ENCODE results near the gene DERA.
"Not testable (repeated sequence)": the region's sequence is repeated elsewhere in the genome, so short reads cannot be mapped to it uniquely, and the experiment has no call there.

Gene DERA

GRCh38 chr12:15904378-15904920 lies 6.7 kb upstream of the DERA start:
- DNase-seq (ENCODE audit: low read depth) = no peak

DNA sequence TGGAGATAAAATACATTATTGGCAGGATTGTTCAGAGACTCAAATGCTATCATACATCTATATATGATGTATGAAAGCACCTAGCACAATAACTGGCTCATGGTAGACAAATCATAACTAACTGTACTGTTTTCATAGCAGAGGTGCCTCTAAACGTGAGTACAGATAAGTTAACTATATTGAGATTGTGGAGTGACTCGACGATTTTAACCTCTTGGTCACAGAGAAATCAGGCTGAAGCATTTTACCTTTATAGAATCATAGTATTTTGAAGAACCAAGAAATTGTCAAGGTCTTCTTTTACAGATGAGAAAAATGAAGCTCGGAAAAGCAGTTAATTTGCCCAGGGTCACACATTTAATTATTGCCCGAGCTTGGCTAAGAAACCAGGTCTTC lies 666 bp upstream of the DERA start:
- DNase-seq (ENCODE audit: low read depth) = no peak

- DNase-seq (ENCODE audit: low read depth) = not testable (repeated sequence)
These were observed 799 bp downstream of the DERA start for GRCh38 chr12:15911931-15912330.

DNA sequence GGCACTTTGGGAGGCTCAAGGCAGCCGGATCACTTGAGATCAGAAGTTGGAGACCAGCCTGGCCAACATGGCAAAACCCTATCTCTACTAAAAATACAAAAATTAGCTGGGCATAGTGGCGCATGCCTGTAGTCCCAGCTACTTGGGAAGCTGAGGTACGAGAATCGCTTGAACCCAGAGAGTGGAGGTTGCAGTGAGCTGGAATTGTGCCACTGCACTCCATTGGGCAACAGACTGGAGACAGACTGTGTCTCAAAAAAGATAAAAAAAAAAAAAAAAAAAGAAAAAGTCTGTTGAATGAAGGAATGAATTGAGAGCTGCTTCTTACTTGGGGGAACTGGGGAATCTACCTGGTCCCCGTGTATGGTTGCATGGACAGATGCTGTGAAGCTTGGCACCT lies 3.0 kb downstream of the DERA start:
- not testable (repeated sequence) for DNase-seq (ENCODE audit: low read depth)

- no peak for DNase-seq (ENCODE audit: low read depth)
These were observed 6.9 kb downstream of the DERA start for GRCh38 chr12:15918066-15918465.

- no peak for DNase-seq (ENCODE audit: low read depth)
These were observed 8.3 kb downstream of the DERA start for GRCh38 chr12:15919418-15919817.

DNA sequence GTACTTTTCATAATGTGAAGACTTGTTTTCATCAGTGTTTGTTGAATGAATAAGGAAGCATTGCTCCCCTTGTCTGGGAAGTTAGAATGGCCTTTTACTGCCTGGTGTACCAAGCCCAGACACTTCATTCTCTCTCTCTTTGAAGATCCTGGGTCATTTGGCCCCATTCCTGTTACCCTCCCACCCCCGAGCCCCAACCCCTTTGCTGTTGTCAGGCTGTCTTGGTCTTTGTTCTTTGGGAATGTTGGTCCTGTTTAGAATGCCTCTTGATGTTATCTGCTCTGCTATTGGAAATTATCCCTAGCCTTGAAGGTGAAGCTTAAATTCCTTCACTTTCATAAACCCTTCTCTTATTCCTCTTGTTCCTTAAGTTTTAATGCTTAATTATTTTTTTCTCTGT lies 13.8 kb downstream of the DERA start:
- DNase-seq (ENCODE audit: low read depth) = no peak

GRCh38 chr12:15928346-15928745 lies 17.2 kb downstream of the DERA start:
- no peak for DNase-seq (ENCODE audit: low read depth)

- DNase-seq (ENCODE audit: low read depth) = no peak
These were observed 17.9 kb downstream of the DERA start for GRCh38 chr12:15928870-15929571.

DNA sequence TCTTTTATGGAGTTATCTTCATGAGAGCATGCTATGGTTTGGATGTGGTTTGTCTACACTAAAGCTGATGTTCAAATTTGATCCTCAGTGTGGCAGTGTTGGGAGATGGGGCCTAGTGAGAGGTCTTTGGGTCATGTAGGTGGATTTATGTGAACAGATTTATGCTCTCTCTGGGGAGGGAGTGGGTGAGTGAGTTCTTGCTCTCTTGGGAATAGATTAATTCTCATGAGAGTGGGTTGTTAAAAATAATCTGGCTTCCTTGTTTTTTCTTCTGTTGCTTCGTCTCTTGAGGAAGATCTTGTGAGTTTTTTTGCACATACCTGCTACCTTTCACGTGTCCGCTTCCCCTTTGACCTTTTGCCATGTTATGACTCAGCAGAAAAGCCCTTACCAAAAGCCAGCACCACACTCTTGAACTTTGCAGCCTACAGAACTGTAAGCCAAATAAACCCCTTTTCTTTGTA lies 20.5 kb downstream of the DERA start:
- no peak for DNase-seq (ENCODE audit: low read depth)

GRCh38 chr12:15932327-15932726 lies 21.2 kb downstream of the DERA start:
- DNase-seq (ENCODE audit: low read depth) = no peak

DNA sequence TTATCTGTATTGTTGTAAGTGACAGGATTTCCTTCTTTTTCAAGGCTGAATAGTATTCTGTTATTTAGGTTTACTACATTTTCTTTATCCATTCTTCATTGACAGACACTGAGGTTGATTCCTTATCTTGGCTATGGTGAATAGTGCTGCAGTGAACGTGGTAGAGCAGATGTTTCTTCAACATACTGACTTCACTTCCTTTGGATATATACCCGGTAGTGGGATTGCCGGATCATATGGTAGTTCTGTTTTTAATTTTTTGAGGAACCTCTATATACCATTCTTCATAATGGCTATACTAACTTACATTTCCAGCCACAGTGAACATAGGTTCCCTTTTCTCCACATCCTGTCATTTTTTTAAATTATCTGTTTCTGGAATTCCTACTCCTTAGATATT lies 21.8 kb downstream of the DERA start:
- no peak for DNase-seq (ENCODE audit: low read depth)

DNA sequence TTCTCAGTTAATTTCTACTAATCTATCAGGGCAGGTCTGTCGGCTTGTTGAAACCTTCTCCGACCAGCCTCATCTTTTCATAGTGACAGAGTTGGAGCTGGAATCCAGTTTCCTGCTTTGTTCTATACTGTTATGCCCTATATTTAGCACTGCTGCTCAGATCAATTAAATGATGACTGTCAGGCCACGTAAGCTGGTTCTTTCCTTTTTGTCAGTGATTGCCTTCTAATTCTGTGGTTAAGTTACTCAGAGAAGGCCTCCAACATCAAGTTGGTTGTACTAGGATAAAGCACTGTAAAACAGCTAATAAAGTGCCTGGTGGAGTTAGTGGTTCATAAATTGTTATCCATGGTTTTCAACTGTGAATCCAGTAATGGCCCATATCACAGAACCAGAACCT lies 22.6 kb downstream of the DERA start:
- DNase-seq (ENCODE audit: low read depth) = no peak

DNA sequence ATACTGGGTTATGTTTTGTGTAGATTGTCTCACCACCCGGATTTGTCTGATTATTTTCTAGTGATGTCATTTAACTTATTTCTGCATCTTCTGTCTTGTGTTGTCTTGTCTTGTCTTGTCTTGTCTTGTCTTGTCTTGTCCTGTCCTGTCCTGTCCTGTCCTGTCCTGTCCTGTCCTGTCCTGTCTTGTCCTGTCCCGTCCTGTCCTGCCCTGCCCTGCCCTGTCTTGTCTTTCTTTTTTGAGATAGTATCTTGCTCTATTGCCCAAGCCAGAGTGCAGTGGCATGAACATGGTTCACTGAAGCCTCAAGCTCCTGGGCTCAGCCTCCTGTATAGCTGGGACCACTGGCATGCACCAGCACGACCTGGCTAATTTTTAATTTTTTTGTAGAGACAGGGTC lies 25.6 kb downstream of the DERA start:
- no peak for DNase-seq (ENCODE audit: low read depth)

- no peak for DNase-seq (ENCODE audit: low read depth)
These were observed 26.8 kb downstream of the DERA start for GRCh38 chr12:15937902-15938301.

GRCh38 chr12:15939111-15939510 lies 28.0 kb downstream of the DERA start:
- DNase-seq (ENCODE audit: low read depth) = no peak

GRCh38 chr12:15942475-15942874 lies 31.3 kb downstream of the DERA start:
- DNase-seq (ENCODE audit: low read depth) = no peak

DNA sequence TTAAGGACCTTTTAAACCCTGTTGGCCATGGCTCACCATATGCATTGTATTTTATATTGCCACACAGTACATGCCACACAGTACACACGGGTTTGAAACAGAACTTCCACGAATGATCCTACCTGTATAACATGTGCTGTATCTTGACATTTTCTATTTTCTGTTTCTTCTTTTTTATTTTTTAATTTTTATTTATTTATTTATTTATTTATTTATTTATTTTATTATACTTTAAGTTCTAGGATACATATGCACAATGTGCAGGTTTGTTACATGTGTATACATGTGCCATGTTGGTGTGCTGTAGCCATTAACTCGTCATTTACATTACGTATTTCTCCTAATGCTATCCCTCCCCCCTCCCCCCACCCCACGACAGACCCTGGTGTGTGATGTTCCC lies 32.4 kb downstream of the DERA start:
- DNase-seq (ENCODE audit: low read depth) = not testable (repeated sequence)

DNA sequence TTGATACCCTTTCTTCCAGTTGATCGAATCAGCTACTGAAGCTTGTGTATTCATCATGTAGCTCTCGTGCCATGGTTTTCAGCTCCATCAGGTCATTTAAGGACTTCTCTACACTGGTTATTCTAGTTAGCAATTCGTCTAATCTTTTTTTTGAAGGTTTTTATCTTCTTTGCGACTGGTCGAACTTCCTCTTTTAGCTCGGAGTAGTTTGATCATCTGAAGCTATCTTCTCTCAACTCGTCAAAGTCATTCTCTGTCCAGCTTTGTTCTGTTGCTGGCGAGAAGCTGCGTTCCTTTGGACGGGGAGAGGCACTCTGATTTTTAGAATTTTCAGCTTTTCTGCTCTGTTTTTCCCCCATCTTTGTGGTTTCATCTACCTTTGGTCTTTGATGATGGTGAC lies 37.3 kb downstream of the DERA start:
- not testable (repeated sequence) for DNase-seq (ENCODE audit: low read depth)

DNA sequence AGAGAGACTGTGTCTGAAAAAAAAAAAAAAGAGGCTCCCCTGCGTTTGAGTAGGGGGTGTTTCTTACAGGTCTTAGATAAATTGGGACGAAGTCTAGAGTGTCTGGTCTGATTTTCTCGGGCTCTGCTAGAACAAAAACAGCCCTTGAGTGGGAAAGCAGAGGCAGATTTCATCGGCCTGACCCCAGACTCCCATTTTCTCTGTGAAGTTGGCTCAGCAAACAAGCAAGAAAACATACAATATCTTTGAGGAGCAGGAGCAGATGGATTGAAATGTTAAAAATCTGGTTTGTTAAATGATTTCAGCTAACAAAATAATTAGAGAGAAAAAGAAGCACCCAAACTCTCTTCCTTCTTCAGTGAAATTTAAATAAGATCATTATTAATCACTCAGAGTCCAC lies 44.1 kb downstream of the DERA start:
- no peak for DNase-seq (ENCODE audit: low read depth)

GRCh38 chr12:15956010-15956409 lies 44.9 kb downstream of the DERA start:
- no peak for DNase-seq (ENCODE audit: low read depth)

GRCh38 chr12:15956413-15957185 lies 45.5 kb downstream of the DERA start:
- no peak for DNase-seq (ENCODE audit: low read depth)

DNA sequence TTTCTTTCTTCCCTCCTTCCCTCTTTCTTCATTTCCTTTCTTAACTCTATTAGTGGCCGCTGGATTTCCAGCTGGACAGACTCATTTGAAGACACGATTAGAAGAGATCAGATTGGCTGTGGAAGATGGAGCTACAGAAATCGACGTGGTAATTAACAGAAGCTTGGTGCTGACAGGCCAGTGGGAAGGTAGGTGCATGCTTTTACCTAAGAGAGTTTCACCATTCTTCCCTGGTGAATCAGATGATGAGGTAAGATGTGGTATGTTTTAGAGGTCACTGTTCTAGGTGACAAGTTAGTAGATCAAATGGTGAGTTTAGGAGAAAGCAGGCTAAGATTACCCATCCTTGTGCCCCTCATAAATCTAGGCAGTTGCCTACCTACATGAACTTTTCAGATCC lies 51.6 kb downstream of the DERA start:
- no peak for DNase-seq (ENCODE audit: low read depth)

Data from stimulated activated CD8-positive, alpha-beta memory T cell treated with anti-CD3 and anti-CD28 coated beads, Interleukin-15, amount 100 ng/mL, for 24 hours (primary cell).